BE2C (cell line): ENCODE results near the gene DELE1.

ENCODE experiments used
- DNase-seq: peaks from one replicate; pipeline ENCODE4 v3.0.0-alpha.2; 2020
- H3K27me3 ChIP-seq: fragments of 250-450 bp; sonication (Bioruptor Pico); 2 replicates; pipeline ENCODE4 v1.5.1; 2020; ENCODE audit warnings: mild to moderate bottlenecking
- H3K36me3 ChIP-seq: fragments of 250-450 bp; sonication (Bioruptor Pico); 2 replicates; pipeline ENCODE4 v1.5.1; 2020; ENCODE audit warnings: mild to moderate bottlenecking
- H3K4me1 ChIP-seq: fragments of 250-450 bp; sonication (Bioruptor Pico); 2 replicates; pipeline ENCODE4 v1.5.1; 2020
- H3K4me3 ChIP-seq: 2 replicates; pipeline ENCODE4 v1.5.1; 2011; ENCODE audit warnings: low read depth, low read length
- H3K9me3 ChIP-seq: fragments of 250-450 bp; sonication (Bioruptor Pico); 2 replicates; pipeline ENCODE4 v1.5.1; 2020
- CTCF ChIP-seq: IDR thresholded peaks from 2 replicates; pipeline ENCODE4 v1.5.1; 2012; ENCODE audit warnings: mild to moderate bottlenecking, low read depth, low read length

The DELE1 gene

GRCh38 chr5:141941307-141941706 is 17.6 kb downstream of the DELE1 start:
- Histone ChIP-seq H3K4me3 (no peak overlapping the region), H3K36me3 (peaks cover 22% of the 10 kb centered on the region), H3K9me3 (no peaks in the 10 kb centered on the region), H3K27me3 (no peaks in the 10 kb centered on the region), H3K4me1 (peaks cover 22% of the 10 kb centered on the region)
- no peak for DNase-seq
- TF ChIP-seq CTCF = no peak

GRCh38 chr5:141941779-141942178 is 18.1 kb downstream of the DELE1 start:
- Histone ChIP-seq H3K4me3 (no peak overlapping the region), H3K27me3 (no peaks in the 10 kb centered on the region), H3K9me3 (no peaks in the 10 kb centered on the region), H3K4me1 (peaks cover 22% of the 10 kb centered on the region), H3K36me3 (peaks cover 18% of the 10 kb centered on the region)
- DNase-seq = no peak
- no peak for TF ChIP-seq CTCF

GRCh38 chr5:141942185-141942857 is 18.6 kb downstream of the DELE1 start:
- H3K9me3 ChIP-seq = no peaks in the 10 kb centered on the region
- no peak for TF ChIP-seq CTCF
- H3K4me3 ChIP-seq = no peak overlapping the region
- peaks cover 22% of the 10 kb centered on the region for H3K4me1 ChIP-seq
- no peaks in the 10 kb centered on the region for H3K27me3 ChIP-seq
- H3K36me3 ChIP-seq = peaks cover 14% of the 10 kb centered on the region
- DNase-seq = no peak

- Histone ChIP-seq H3K4me1 (peaks cover 22% of the 10 kb centered on the region), H3K36me3 (peaks cover 5% of the 10 kb centered on the region), H3K4me3 (no peak overlapping the region), H3K27me3 (no peaks in the 10 kb centered on the region), H3K9me3 (no peaks in the 10 kb centered on the region)
- no peak for TF ChIP-seq CTCF
- no peak for DNase-seq
Measured at GRCh38 chr5:141944076-141944475, 20.4 kb downstream of the DELE1 start.

- Histone ChIP-seq H3K9me3 (no peaks in the 10 kb centered on the region), H3K27me3 (no peaks in the 10 kb centered on the region), H3K4me3 (no peak overlapping the region), H3K4me1 (peaks cover 22% of the 10 kb centered on the region), H3K36me3 (no peaks in the 10 kb centered on the region; the same call in 1 of the 2 replicates)
- no peak for TF ChIP-seq CTCF
- DNase-seq = no peak
Measured at GRCh38 chr5:141945511-141946051, 21.9 kb downstream of the DELE1 start.

GRCh38 chr5:141947316-141947715 is 23.6 kb downstream of the DELE1 start:
- no peak for DNase-seq
- H3K4me1 ChIP-seq = peaks cover 10% of the 10 kb centered on the region
- H3K4me3 ChIP-seq = no peak overlapping the region
- no peak for TF ChIP-seq CTCF
- no peaks in the 10 kb centered on the region for H3K36me3 ChIP-seq
- H3K27me3 ChIP-seq = no peaks in the 10 kb centered on the region
- H3K9me3 ChIP-seq = no peaks in the 10 kb centered on the region
